ES-I3 (cell line): ENCODE data around the gene SRSF1.

ENCODE experiments used
- H3K36me3 ChIP-seq: 2 replicates; pipeline ENCODE4 v1.6.1; 2013; ENCODE audit warnings: mild to moderate bottlenecking, low read length, control low read depth, moderate library complexity; ENCODE audit not compliant: insufficient read depth
- H3K4me1 ChIP-seq: 2 replicates; pipeline ENCODE4 v1.6.1; 2013; ENCODE audit warnings: mild to moderate bottlenecking, control low read depth, low read length; ENCODE audit not compliant: insufficient read depth
- H3K9ac ChIP-seq: 2 replicates; pipeline ENCODE4 v1.6.1; 2013; ENCODE audit warnings: low read depth, mild to moderate bottlenecking, low read length, moderate library complexity
- H3K9me3 ChIP-seq: 2 replicates; pipeline ENCODE4 v1.6.1; 2013; ENCODE audit warnings: mild to moderate bottlenecking, low read length, moderate library complexity; ENCODE audit not compliant: control insufficient read depth, insufficient read depth

SRSF1 gene

DNA sequence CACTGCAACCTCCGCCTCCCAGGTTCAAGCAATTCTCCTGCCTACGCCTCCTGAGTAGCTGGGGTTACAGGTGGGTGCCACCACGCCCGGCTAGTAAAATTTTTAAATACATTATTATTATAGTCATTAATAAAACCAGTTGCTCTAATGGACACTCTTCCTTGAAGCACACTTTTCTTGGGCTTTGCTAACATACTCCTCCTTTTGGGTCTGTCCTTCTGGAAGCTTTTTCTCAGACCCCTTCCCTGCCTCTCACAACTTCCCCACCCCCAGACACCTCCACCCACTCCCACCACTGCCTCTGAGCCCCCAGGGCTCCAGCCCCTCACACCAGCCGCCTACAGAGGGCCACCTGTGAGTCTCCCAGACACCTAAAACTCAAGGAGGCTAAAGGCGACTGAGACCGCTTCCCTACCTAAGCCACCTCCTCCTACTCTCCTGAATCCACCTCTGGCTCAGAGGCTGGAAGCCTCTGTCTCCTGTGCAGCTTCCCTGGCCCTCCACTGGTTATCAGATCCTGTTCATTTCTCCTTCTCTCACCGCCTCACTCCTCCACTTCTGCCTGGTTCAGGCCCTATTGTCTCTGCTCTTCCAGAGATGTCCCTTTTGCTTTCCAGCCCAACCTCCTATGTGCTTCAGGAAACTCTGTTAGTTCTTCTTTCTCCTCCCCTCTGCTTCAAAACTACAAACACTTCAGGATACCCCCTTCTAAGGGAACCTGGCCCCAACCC lies 49.8 kb downstream of the SRSF1 start:
- H3K9ac ChIP-seq: no peak overlapping the region
- no peaks in the 10 kb centered on the region for H3K9me3 ChIP-seq
- H3K36me3 ChIP-seq: no peaks in the 10 kb centered on the region
- H3K4me1 ChIP-seq: peaks cover 37% of the 10 kb centered on the region

DNA sequence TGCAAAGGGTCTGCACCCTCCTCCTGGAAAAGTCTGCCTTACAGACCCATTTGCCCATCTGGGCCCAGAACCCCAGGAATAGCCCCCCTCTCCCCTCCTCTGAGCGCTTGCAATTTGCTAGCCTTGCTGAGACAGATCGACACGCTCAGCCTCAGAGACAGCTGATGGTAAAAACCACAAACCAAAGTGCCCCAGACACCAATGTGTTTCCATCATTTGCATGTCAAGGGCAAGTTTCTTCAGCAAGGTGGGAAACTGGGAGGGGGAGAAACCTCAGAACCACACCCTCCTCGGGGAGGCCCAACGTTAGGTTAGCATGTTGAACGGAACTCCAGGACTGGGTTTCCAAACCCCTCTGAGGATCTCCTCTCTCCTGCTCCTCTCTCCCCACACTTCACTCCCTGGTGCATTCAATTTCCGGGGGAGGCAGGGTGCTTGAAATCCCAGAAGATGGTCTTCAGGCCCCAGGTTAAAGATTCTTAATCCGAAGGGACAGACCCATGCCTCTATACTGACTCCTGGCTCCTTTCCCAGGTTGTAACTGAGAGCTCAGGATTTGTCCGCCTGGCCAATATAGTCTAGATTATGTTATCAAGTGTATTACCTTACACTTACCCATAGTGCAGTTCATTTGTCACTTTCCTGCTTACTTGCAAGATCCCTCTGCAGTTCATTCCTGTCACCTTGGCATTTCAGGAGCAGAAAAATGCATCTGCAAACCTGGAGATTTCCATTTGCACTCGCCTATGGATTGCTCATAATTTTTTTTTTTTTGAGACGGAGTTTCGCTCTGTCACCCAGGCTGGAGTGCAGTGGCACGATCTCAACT lies 50.5 kb downstream of the SRSF1 start:
- Histone ChIP-seq H3K36me3 (no peaks in the 10 kb centered on the region), H3K4me1 (peaks cover 40% of the 10 kb centered on the region), H3K9me3 (no peaks in the 10 kb centered on the region), H3K9ac (peak overlapping the region; percentile 76; the same call in 1 of the 2 replicates)

DNA sequence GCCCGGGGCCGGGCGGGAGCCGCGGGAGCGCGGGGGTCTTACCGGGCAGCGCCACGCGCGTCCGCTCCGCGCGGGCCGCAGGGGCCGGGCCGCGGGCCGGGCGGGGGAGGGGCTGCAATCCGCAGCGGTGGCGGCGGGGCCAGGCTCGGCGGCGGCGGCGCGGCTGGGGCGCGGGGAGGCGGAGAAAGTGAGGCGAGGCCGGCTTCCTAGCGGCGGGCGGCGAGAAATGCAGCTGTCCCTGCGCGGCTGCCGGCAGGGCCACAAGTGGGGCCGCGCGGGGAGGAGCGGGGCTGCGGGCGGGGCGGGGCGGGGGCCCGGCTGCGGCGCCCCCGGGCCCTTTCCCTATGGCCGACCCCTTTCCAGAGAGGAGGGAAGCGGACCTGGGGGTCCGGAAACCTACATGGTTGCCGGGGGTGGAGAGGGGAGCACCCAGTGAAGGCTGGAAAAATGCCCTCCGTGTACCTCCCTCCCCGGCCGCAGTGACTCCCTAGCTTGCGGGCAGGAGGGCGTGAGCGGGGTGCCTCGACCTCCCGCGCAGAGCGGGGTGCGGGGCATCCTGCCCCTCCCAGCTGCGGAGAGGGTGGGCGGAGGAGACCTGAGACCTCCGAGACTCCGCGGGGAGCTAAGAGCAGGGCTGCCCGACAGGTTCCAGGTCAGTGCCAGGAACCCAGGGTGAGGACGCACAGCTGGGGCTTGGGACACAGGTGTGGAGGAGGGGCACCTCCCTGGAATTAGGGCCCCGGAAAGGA lies 51.7 kb downstream of the SRSF1 start, which contains the start of gene CUEDC1:
TSS of gene CUEDC1 (minus strand) at position 230 of the 749 bp plus-strand sequence. CDS start 69,848 bp downstream, outside the sequence.
- no peaks in the 10 kb centered on the region for H3K36me3 ChIP-seq
- no peaks in the 10 kb centered on the region for H3K9me3 ChIP-seq
- H3K4me1 ChIP-seq: peaks cover 47% of the 10 kb centered on the region
- H3K9ac ChIP-seq: peak within 1 kb of the TSS; percentile 85

DNA sequence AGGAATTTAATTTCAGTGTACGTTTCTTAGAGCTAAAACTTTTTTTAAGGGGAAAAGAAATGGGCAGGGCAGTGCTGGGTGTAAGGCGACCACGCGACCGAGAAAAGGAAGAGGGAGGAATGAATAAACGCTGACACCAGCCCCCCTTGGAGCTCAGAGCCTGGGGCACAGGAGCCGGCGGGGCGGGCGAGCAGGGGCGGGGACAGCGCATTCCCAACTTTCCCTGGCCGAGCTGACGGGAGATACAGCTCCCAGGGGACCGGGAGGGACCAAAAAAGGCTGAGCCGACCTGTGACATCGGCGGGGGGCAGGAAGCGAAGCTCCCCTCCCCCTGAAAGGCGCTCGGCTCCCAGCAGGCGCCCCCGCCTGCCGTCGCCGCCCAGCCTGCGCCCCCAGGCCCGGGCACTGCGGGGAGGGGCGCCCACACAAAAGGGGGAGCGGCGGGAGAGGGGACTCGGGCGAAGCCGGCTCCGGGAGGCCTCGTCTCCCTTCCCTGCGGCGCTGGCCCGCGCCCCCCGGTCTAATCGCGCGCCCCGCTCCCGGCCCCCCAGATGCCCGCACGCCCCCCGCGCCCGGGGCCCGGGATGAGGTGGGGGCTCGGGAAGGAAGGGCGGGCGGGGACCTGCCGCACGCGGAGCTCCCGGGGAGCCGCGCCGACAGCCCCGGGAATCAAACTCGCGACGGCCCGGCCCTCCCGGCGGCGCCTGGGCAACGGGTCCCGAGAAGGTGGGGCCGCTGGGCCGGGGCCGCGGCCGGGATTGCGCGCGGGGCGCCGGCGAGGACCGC lies 52.5 kb downstream of the SRSF1 start:
- H3K36me3 ChIP-seq: no peaks in the 10 kb centered on the region
- peak overlapping the region; percentile 85 for H3K9ac ChIP-seq
- peaks cover 54% of the 10 kb centered on the region for H3K4me1 ChIP-seq
- H3K9me3 ChIP-seq: no peaks in the 10 kb centered on the region

DNA sequence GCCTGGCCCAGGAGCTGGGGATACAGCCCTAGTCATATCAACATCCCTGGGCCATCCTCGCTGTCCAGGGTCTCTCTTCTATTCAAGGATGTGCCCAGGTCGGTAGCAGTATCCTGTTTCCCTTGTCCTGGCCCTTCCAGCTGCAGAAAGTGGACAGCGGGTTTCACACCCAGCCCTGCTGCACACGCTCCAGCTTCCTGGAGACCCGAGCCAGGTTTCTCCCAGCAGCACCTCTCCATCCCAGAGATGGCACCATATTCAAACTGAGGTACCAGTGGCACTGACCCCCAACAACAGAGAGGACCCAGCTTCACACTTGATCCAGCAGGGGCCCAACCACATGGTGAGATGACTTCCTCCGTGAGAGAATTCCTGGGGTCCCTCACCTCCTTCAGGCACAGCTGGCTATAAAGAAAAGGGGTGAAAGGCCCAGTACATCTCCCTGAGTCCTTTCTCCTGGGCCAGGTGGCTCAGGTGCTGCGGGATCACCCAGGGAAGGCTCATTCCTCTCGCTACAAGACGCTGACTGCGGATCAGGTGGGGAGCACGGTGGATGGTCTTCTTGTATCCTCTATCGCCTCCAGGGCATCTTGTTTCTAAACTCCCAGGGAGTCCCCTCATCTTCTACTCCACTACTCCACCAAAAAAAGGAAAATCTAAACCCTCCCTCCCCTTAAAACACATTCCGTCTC lies 53.2 kb downstream of the SRSF1 start:
- Histone ChIP-seq H3K9me3 (no peaks in the 10 kb centered on the region), H3K36me3 (no peaks in the 10 kb centered on the region), H3K9ac (peak overlapping the region; percentile 85), H3K4me1 (peaks cover 60% of the 10 kb centered on the region)
